ENCODE data around the gene ERCC5. TPM values are rescaled to one million over a fixed set of nuclear protein-coding genes. Genes with fewer than 3 reads are reported as not detected.

The ERCC5 gene
- total RNA-seq, 2 experiments from 2014 or later: 59.4 to 66.5 TPM

DNA sequence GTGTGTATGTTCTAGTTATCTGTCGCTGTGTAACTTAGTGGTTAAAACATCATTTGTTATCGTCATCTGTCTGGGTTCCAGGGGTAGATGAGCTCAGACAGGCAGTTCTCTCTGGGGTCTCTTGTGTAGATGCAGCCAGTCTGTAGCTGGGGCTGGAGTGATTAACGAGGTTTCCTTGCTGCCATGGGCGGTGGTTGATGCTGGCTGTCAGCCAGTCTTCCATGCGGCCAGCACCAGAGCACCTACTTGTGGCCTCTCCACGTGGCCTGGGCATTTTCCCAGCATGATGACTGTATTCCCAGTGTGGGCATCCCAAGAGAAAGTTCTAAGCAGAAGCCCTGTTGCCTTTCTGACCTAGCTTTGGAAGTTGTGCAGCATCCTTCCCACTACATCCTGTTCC lies 10.7 kb downstream of the ERCC5 start:
- TF ChIP-seq, protein P1, sequence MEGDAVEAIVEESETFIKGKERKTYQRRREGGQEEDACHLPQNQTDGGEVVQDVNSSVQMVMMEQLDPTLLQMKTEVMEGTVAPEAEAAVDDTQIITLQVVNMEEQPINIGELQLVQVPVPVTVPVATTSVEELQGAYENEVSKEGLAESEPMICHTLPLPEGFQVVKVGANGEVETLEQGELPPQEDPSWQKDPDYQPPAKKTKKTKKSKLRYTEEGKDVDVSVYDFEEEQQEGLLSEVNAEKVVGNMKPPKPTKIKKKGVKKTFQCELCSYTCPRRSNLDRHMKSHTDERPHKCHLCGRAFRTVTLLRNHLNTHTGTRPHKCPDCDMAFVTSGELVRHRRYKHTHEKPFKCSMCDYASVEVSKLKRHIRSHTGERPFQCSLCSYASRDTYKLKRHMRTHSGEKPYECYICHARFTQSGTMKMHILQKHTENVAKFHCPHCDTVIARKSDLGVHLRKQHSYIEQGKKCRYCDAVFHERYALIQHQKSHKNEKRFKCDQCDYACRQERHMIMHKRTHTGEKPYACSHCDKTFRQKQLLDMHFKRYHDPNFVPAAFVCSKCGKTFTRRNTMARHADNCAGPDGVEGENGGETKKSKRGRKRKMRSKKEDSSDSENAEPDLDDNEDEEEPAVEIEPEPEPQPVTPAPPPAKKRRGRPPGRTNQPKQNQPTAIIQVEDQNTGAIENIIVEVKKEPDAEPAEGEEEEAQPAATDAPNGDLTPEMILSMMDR (IDR thresholded peaks at IDR 0.05): no peak
- ATAC-seq (no peak), DNase-seq (no peak)
- POLR2A ChIA-PET: no interaction called here
- H3K4me1 Mint-ChIP-seq (ENCODE audit: low read depth): peaks cover 12% of the 10 kb centered on the region
- CTCF ChIA-PET: interaction anchor here (0.9 to 1.9 kb wide), 4 partner anchors 9 to 265 kb away, joined by 3 to 19 read pairs (median 3); no protein-coding TSS in a partner anchor
- intact Hi-C loops (cut with micrococcal nuclease): no loop called here
- H3K27me3 Mint-ChIP-seq: no peaks in the 10 kb centered on the region
- no peak overlapping the region for H3K4me3 Mint-ChIP-seq
- H3K9me3 Mint-ChIP-seq: no peaks in the 10 kb centered on the region
- no peak overlapping the region for H3K27ac Mint-ChIP-seq
- peaks cover 41% of the 10 kb centered on the region for H3K36me3 Mint-ChIP-seq (ENCODE audit: low read depth)

DNA sequence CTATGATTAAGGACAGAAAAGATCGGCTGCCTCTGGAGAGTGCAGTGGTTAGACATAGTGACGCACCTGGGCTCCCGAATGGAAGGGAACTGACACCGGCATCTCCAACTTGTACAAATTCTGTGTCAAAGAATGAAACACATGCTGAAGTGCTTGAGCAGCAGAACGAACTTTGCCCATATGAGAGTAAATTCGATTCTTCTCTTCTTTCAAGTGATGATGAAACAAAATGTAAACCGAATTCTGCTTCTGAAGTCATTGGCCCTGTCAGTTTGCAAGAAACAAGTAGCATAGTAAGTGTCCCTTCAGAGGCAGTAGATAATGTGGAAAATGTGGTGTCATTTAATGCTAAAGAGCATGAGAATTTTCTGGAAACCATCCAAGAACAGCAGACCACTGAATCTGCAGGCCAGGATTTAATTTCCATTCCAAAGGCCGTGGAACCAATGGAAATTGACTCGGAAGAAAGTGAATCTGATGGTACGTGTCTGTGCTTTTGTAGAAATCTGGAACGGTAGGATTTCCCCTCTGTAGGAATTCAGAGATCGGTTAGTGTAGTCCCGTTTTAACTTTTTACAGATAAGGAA lies 16.9 kb downstream of the ERCC5 start:
- Mint-ChIP-seq H3K27ac (peak overlapping the region; percentile 40), H3K9me3 (no peaks in the 10 kb centered on the region), H3K4me3 (no peak overlapping the region), H3K4me1 (ENCODE audit: low read depth) (peaks cover 10% of the 10 kb centered on the region), H3K27me3 (no peaks in the 10 kb centered on the region), H3K36me3 (ENCODE audit: low read depth) (peaks cover 52% of the 10 kb centered on the region)
- TF ChIP-seq, protein P1 (IDR thresholded peaks at IDR 0.05): no peak
- ATAC-seq: no peak
- POLR2A ChIA-PET: interaction anchor here (0.8 kb wide), 1 partner anchor 42 kb away, joined by 3 read pairs; no protein-coding TSS in a partner anchor
- DNase-seq: no peak
- intact Hi-C loops (cut with micrococcal nuclease): no loop called here
- CTCF ChIA-PET: interaction anchor here (2.0 kb wide), 1 partner anchor 8 kb away, joined by 22 read pairs; no protein-coding TSS in a partner anchor

DNA sequence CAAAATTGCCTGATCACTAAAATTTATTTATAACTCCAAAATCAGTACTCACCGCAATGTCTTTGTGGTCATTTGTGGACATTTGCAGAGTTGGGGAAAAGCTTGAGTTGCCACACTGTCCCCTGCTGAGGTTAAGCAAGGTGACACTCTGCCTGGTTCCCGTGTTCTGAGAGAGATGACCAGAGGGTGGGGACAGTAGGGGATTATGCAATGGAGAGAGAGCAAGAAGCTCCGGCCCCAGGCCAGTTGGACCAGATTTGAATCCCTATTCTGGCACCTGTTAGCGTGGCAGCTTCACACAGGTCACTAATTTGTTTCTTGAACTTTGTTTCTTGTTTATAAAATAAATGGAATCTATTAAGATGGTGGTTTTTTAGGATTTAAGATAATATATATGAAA lies 17.8 kb downstream of the ERCC5 start:
- ChIA-PET POLR2A (interaction anchor here (0.8 kb wide), 1 partner anchor 42 kb away, joined by 3 read pairs; no protein-coding TSS in a partner anchor), CTCF (interaction anchor here (1.3 to 1.5 kb wide), 2 partner anchors 9 to 284 kb away, joined by 3 to 5 read pairs; no protein-coding TSS in a partner anchor)
- TF ChIP-seq, protein P1 (IDR thresholded peaks at IDR 0.05): no peak
- H3K27me3 Mint-ChIP-seq: no peaks in the 10 kb centered on the region
- no peak overlapping the region for H3K4me3 Mint-ChIP-seq
- no peaks in the 10 kb centered on the region for H3K9me3 Mint-ChIP-seq
- ATAC-seq (no peak), DNase-seq (no peak)
- H3K4me1 Mint-ChIP-seq (ENCODE audit: low read depth): peaks cover 12% of the 10 kb centered on the region
- peaks cover 50% of the 10 kb centered on the region for H3K36me3 Mint-ChIP-seq (ENCODE audit: low read depth)
- intact Hi-C loops (cut with micrococcal nuclease): no loop called here
- no peak overlapping the region for H3K27ac Mint-ChIP-seq

DNA sequence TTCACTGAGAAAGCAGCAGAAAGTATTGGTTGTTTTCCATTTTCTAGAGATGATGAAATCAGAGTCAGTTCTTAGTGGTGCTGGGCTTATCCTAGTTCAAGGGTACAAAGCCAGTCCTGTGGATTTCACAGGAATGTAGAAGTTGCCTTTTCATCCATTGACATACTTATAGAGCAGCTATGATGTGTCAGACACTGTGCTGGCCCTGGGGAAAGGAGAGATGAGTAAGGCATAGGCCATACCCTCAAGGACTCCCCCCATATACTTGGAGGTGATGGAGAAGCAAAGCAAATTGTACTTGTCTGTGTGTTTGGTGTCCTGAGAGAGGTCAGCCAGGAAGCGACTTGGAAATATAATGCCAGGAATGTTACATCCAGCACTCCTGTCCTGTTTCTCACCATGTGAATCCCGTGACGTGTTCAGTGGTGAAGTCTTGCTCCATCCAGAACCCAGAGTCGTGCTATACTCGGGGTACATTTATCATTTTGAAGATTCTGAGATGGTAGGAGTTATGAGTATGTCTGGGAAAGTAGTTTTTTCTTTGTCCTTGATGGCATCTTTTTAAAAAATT lies 22.6 kb downstream of the ERCC5 start:
- peaks cover 41% of the 10 kb centered on the region for H3K36me3 Mint-ChIP-seq (ENCODE audit: low read depth)
- intact Hi-C loops (cut with micrococcal nuclease): no loop called here
- ATAC-seq: no peak

More for the DNA sequence above, 22.6 kb downstream of the ERCC5 start:
- Mint-ChIP-seq H3K27ac (no peak overlapping the region), H3K4me3 (no peak overlapping the region), H3K9me3 (no peaks in the 10 kb centered on the region), H3K4me1 (ENCODE audit: low read depth) (peaks cover 35% of the 10 kb centered on the region), H3K27me3 (no peaks in the 10 kb centered on the region)
- CTCF ChIA-PET: interaction anchor here (0.7 kb wide), 1 partner anchor 144 kb away, joined by 3 read pairs; no protein-coding TSS in a partner anchor
- no peak for DNase-seq
- POLR2A ChIA-PET: no interaction called here
- TF ChIP-seq, protein P1 (IDR thresholded peaks at IDR 0.05): no peak
